Endothelial cell (in vitro differentiated cells): ENCODE results near the gene UBAC2. TPM values are rescaled to one million over a fixed set of nuclear protein-coding genes. Genes with fewer than 3 reads are reported as not detected.

Source experiments
- DNase-seq: peaks from one replicate; pipeline ENCODE4 v3.0.0; 2021; ENCODE audit warnings: low spot score
- H3K27ac Mint-ChIP-seq: one replicate; pipeline ENCODE4 v1.8.0; 2021; ENCODE audit warnings: mixed read lengths, inconsistent platforms; ENCODE audit not compliant: unreplicated experiment
- H3K27me3 Mint-ChIP-seq: one replicate; pipeline ENCODE4 v1.8.0; 2021; ENCODE audit warnings: mild to moderate bottlenecking, moderate library complexity, mixed read lengths, inconsistent platforms; ENCODE audit not compliant: unreplicated experiment
- H3K36me3 Mint-ChIP-seq: one replicate; pipeline ENCODE4 v1.8.0; 2021; ENCODE audit warnings: mild to moderate bottlenecking, low read depth, mixed read lengths, inconsistent platforms; ENCODE audit not compliant: unreplicated experiment
- H3K4me1 Mint-ChIP-seq: one replicate; pipeline ENCODE4 v1.8.0; 2021; ENCODE audit warnings: mild to moderate bottlenecking, mixed read lengths, inconsistent platforms; ENCODE audit not compliant: unreplicated experiment
- H3K4me3 Mint-ChIP-seq: one replicate; pipeline ENCODE4 v1.8.0; 2021; ENCODE audit warnings: mild to moderate bottlenecking, mixed read lengths, inconsistent platforms; ENCODE audit not compliant: unreplicated experiment
- H3K9me3 Mint-ChIP-seq: one replicate; pipeline ENCODE4 v1.8.0; 2021; ENCODE audit warnings: mixed read lengths, inconsistent platforms; ENCODE audit not compliant: unreplicated experiment
- total RNA-seq: library from RNA; stranded (reverse); fragmentation: NEBNext Ultra II Directional; extraction: Animal tissue kit (Norgen Biotek cat#: 25700); gene quantifications from one replicate; pipeline ENCODE4 v1.2.1, GENCODE V29; 2021; ENCODE audit not compliant: unreplicated experiment
- TF ChIP-seq, protein P1 (sequence below): fragments of 200-600 bp; sonication (generic); IDR thresholded peaks from one replicate; pipeline ENCODE4 v1.5.0; 2021; ENCODE audit warnings: antibody characterized with exemption; ENCODE audit not compliant: unreplicated experiment

Gene UBAC2
- total RNA-seq, 1 donor from 2014 or later: 58.6 TPM

DNA sequence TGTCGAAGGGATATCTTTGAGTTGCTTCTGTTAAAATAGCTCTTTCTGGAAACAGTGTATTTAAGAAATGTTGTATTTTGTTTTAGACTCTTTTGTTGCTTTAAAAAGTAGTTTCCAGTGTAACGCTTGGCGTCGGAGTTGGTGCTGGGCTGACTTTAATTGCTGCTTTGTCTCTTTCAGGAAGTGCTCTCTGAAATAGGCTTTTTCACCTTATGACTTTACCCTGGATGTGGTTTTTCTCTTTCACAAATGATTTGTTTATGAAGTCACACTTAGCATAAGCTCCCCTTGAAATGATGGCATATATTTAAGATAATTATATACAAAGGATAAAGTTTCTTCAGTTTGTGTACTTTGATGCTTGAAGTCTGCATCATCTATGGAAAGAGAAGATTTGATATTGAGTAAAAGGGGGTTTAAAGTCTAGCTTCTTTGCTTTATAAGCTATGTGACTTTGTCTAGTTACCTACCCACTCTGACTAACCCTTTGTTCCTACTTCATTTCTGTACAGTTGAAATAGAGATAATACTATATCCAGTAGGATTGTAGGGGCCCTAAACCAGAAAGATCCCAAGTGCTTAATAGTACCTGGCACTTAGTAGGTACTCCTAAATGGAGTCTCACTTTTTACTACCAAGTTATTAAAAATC, 57.7 kb downstream of the UBAC2 start, which contains the start of gene GPR18:
Gene GPR18, minus strand, starts transcription at position 170 of the 651 bp plus-strand sequence. CDS start 2,507 bp downstream, outside the sequence.
- Mint-ChIP-seq H3K27ac (no peak within 1 kb of the TSS), H3K4me1 (peaks cover 9% of the 10 kb centered on the region), H3K4me3 (no peak within 1 kb of the TSS), H3K9me3 (no peaks in the 10 kb centered on the region), H3K27me3 (peaks cover 2% of the 10 kb centered on the region), H3K36me3 (peaks cover 12% of the 10 kb centered on the region)
- TF ChIP-seq, protein P1, sequence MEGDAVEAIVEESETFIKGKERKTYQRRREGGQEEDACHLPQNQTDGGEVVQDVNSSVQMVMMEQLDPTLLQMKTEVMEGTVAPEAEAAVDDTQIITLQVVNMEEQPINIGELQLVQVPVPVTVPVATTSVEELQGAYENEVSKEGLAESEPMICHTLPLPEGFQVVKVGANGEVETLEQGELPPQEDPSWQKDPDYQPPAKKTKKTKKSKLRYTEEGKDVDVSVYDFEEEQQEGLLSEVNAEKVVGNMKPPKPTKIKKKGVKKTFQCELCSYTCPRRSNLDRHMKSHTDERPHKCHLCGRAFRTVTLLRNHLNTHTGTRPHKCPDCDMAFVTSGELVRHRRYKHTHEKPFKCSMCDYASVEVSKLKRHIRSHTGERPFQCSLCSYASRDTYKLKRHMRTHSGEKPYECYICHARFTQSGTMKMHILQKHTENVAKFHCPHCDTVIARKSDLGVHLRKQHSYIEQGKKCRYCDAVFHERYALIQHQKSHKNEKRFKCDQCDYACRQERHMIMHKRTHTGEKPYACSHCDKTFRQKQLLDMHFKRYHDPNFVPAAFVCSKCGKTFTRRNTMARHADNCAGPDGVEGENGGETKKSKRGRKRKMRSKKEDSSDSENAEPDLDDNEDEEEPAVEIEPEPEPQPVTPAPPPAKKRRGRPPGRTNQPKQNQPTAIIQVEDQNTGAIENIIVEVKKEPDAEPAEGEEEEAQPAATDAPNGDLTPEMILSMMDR: no peak
- DNase-seq: no peak

DNA sequence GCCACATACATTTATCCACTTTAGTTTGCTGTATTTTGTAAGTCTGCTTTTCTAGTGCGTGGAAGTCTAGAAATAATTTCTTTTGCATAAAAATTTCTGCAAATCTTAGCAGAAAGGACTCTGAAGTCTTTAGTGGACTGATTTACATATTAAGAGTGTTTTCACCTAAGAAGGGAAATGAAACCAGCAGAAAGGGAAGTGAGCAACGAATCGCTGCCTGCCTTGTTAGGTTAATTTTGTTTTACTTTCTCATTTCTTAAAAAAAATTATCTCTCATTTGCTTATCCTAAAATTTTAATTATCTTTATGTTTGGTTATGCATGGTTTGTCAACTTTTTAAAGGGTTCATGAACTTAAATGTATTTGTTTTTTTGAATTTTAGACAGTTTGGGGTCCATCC, 58.3 kb downstream of the UBAC2 start:
- TF ChIP-seq, protein P1: no peak
- Mint-ChIP-seq H3K9me3 (no peaks in the 10 kb centered on the region), H3K4me1 (peaks cover 15% of the 10 kb centered on the region), H3K27me3 (peaks cover 2% of the 10 kb centered on the region), H3K4me3 (no peak overlapping the region), H3K36me3 (peaks cover 12% of the 10 kb centered on the region), H3K27ac (no peak overlapping the region)
- no peak for DNase-seq

DNA sequence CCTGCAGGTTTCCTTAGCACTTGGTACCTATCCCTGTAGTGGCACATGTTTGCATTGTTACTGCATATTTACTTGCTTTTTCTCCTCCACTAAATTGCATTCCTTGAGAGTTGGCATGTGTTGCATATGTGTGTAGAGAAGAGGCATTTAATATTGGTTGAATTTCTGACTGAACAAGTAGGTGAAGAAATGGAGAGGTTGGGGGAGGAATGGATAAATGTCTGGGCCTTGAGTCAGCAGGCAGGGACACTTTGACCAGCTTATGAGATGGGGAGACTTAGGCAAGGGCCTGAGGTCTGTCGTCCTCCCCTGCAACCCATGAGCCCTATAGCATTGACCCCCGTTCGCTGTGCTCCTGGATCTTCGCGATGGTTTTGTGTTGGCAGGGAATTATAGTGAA, 59.6 kb downstream of the UBAC2 start:
- peaks cover 7% of the 10 kb centered on the region for H3K36me3 Mint-ChIP-seq
- no peak for DNase-seq
- H3K9me3 Mint-ChIP-seq: no peaks in the 10 kb centered on the region
- no peak overlapping the region for H3K27ac Mint-ChIP-seq
- TF ChIP-seq, protein P1: no peak
- H3K4me3 Mint-ChIP-seq: no peak overlapping the region
- H3K4me1 Mint-ChIP-seq: peaks cover 24% of the 10 kb centered on the region
- H3K27me3 Mint-ChIP-seq: peaks cover 2% of the 10 kb centered on the region

DNA sequence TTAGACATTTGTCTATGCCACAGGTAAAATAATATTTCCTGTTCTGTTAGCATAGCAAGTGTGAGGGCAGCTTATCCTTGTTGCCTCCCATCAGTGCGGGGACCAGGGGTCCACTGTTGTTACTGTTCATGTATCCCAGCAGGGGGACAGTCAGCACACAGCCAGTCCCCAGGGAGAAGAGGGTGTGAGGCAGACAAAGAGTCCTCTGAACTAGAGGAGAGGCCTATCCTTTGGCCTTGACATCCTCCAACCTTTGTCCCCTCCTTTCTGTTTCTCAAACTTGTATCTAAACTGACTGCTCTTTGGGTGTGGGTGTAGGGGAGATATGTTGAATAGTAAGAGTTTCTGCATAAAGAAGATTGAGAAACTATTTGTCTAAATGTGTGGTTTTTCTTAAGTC, 60.4 kb downstream of the UBAC2 start:
- peaks cover 28% of the 10 kb centered on the region for H3K4me1 Mint-ChIP-seq

More for the DNA sequence above, 60.4 kb downstream of the UBAC2 start:
- Mint-ChIP-seq H3K36me3 (peaks cover 5% of the 10 kb centered on the region), H3K4me3 (no peak overlapping the region), H3K27ac (no peak overlapping the region), H3K9me3 (no peaks in the 10 kb centered on the region), H3K27me3 (peaks cover 2% of the 10 kb centered on the region)
- TF ChIP-seq, protein P1: no peak
- DNase-seq: no peak
